Endothelial cell (in vitro differentiated cells): ENCODE data around the gene TM9SF1. TPM values are rescaled to one million over a fixed set of nuclear protein-coding genes. Genes with fewer than 3 reads are reported as not detected.
A peak's percentile ranks its signal among the peaks of the same experiment; 100 is the strongest.

Source experiments
- DNase-seq: peaks from one replicate; pipeline ENCODE4 v3.0.0; 2021; ENCODE audit warnings: low spot score
- H3K27ac Mint-ChIP-seq: one replicate; pipeline ENCODE4 v1.8.0; 2021; ENCODE audit warnings: mixed read lengths, inconsistent platforms; ENCODE audit not compliant: unreplicated experiment
- H3K27me3 Mint-ChIP-seq: one replicate; pipeline ENCODE4 v1.8.0; 2021; ENCODE audit warnings: mild to moderate bottlenecking, moderate library complexity, mixed read lengths, inconsistent platforms; ENCODE audit not compliant: unreplicated experiment
- H3K36me3 Mint-ChIP-seq: one replicate; pipeline ENCODE4 v1.8.0; 2021; ENCODE audit warnings: mild to moderate bottlenecking, low read depth, mixed read lengths, inconsistent platforms; ENCODE audit not compliant: unreplicated experiment
- H3K4me1 Mint-ChIP-seq: one replicate; pipeline ENCODE4 v1.8.0; 2021; ENCODE audit warnings: mild to moderate bottlenecking, mixed read lengths, inconsistent platforms; ENCODE audit not compliant: unreplicated experiment
- H3K4me3 Mint-ChIP-seq: one replicate; pipeline ENCODE4 v1.8.0; 2021; ENCODE audit warnings: mild to moderate bottlenecking, mixed read lengths, inconsistent platforms; ENCODE audit not compliant: unreplicated experiment
- H3K9me3 Mint-ChIP-seq: one replicate; pipeline ENCODE4 v1.8.0; 2021; ENCODE audit warnings: mixed read lengths, inconsistent platforms; ENCODE audit not compliant: unreplicated experiment
- CTCF ChIP-seq: fragments of 200-600 bp; sonication (generic); IDR thresholded peaks from one replicate; pipeline ENCODE4 v1.5.0; 2021; ENCODE audit warnings: antibody characterized with exemption; ENCODE audit not compliant: unreplicated experiment
- total RNA-seq: library from RNA; stranded (reverse); fragmentation: NEBNext Ultra II Directional; extraction: Animal tissue kit (Norgen Biotek cat#: 25700); gene quantifications from one replicate; pipeline ENCODE4 v1.2.1, GENCODE V29; 2021; ENCODE audit not compliant: unreplicated experiment

Gene TM9SF1
- total RNA-seq, 1 donor from 2014 or later, result 41.8 TPM

GRCh38 chr14:24156840-24157239, 38.4 kb downstream of the TM9SF1 start:
- no peak for DNase-seq
- Mint-ChIP-seq H3K36me3 (peaks cover 36% of the 10 kb centered on the region), H3K9me3 (no peaks in the 10 kb centered on the region), H3K4me1 (peaks cover 21% of the 10 kb centered on the region), H3K27me3 (peaks cover 12% of the 10 kb centered on the region), H3K4me3 (peak overlapping the region; percentile 26), H3K27ac (peak overlapping the region; percentile 22)
- TF ChIP-seq CTCF, result no peak

- Mint-ChIP-seq H3K27me3 (peaks cover 9% of the 10 kb centered on the region), H3K27ac (peak overlapping the region; percentile 12), H3K36me3 (peaks cover 45% of the 10 kb centered on the region), H3K4me3 (peak overlapping the region; percentile 26), H3K4me1 (peaks cover 23% of the 10 kb centered on the region), H3K9me3 (no peaks in the 10 kb centered on the region)
- no peak for DNase-seq
- no peak for TF ChIP-seq CTCF
These were observed 40.1 kb downstream of the TM9SF1 start for GRCh38 chr14:24155100-24155499.

- peaks cover 35% of the 10 kb centered on the region for H3K36me3 Mint-ChIP-seq
- no peak for DNase-seq
- H3K4me3 Mint-ChIP-seq, result no peak overlapping the region
- H3K27me3 Mint-ChIP-seq, result peaks cover 14% of the 10 kb centered on the region
- no peaks in the 10 kb centered on the region for H3K9me3 Mint-ChIP-seq
- no peak for TF ChIP-seq CTCF
- peaks cover 35% of the 10 kb centered on the region for H3K4me1 Mint-ChIP-seq
- no peak overlapping the region for H3K27ac Mint-ChIP-seq
These were observed 43.7 kb downstream of the TM9SF1 start for GRCh38 chr14:24151404-24152080.

- Mint-ChIP-seq H3K27ac (no peak overlapping the region), H3K36me3 (peaks cover 36% of the 10 kb centered on the region), H3K4me1 (peaks cover 36% of the 10 kb centered on the region), H3K4me3 (peak overlapping the region; percentile 37), H3K27me3 (peaks cover 14% of the 10 kb centered on the region), H3K9me3 (no peaks in the 10 kb centered on the region)
- no peak for TF ChIP-seq CTCF
- no peak for DNase-seq
These were observed 44.2 kb downstream of the TM9SF1 start for GRCh38 chr14:24150993-24151392.

GRCh38 chr14:24150567-24150966, 44.7 kb downstream of the TM9SF1 start:
- H3K27me3 Mint-ChIP-seq, result peaks cover 18% of the 10 kb centered on the region
- peaks cover 36% of the 10 kb centered on the region for H3K4me1 Mint-ChIP-seq
- TF ChIP-seq CTCF, result no peak
- no peaks in the 10 kb centered on the region for H3K9me3 Mint-ChIP-seq
- H3K4me3 Mint-ChIP-seq, result peak overlapping the region; percentile 23
- peaks cover 35% of the 10 kb centered on the region for H3K36me3 Mint-ChIP-seq
- DNase-seq, result no peak
- no peak overlapping the region for H3K27ac Mint-ChIP-seq
